Neural progenitor cell (in vitro differentiated cells): ENCODE results near the gene PCDHGB2.

Experiments used
- CTCF ChIP-seq: fragments of 200-600 bp; sonication (generic); IDR thresholded peaks from 2 replicates; pipeline ENCODE4 v1.5.1; 2017; ENCODE audit warnings: antibody characterized with exemption, mild to moderate bottlenecking
- EZH2 ChIP-seq: fragments of 200-600 bp; sonication (generic); IDR thresholded peaks from 2 replicates; pipeline ENCODE4 v1.6.1; 2017; ENCODE audit warnings: antibody characterized with exemption, mild to moderate bottlenecking, moderate library complexity
- EZH2phosphoT487 ChIP-seq: fragments of 200-600 bp; sonication (generic); IDR thresholded peaks from 2 replicates; pipeline ENCODE4 v1.6.1; 2017; ENCODE audit warnings: antibody characterized with exemption

DNA sequence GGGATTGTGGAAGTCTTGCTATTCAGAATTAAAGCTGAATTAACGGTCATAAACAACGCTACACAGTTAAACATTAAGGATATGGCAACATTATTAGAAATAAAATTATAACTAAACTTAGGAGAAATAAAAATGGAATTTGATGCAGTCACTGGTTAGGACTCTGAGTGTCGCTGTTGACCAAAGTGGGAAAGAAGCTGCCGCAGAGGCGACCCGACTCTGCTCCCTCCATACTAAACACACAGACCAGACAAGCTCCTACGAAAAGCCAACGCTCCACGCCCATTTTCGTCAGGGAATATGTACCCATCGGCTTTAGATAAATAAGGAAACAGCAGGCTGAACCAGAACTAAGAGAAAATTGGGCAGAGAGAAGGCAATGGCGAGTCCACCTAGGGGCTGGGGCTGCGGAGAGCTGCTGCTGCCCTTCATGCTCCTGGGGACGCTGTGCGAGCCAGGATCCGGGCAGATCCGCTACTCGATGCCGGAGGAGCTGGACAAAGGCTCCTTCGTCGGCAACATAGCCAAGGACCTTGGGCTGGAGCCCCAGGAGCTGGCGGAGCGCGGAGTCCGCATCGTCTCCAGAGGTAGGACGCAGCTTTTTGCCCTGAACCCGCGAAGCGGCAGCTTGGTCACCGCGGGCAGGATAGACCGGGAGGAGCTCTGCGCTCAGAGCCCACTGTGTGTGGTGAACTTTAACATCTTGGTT lies 4.3 kb downstream of the PCDHGB2 start, which contains the start of gene PCDHGA5:
- TF ChIP-seq CTCF (no peak), EZH2 (no peak), EZH2phosphoT487 (no peak)
